ENCODE data around the gene ZNRF2. TPM values are rescaled to one million over a fixed set of nuclear protein-coding genes. Genes with fewer than 3 reads are reported as not detected.

The ZNRF2 gene
- total and polyA plus RNA-seq, 2 donors (not counting 3 experiments of a cell fraction or from before 2014, with no cell fraction given): 1.4 to 5.9 TPM

DNA sequence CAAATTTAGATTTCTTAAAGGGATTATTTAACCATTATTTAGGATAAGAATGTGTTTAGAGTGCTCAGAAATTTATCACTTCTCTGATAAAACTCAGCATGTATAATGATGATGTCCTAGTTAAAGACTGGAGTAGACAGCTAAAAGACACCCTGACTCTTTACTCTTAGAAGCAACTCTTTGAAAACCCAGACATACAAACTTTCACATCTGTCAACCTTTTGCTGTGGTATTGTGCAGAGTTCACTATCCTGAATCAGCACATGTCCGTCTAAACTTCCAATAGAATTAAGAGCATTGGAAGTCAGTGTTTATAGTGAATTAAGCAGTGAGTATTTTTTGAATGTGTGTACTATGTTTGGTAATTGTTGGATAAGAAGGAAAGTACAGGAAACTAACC, 24.9 kb downstream of the ZNRF2 start:
- DNase-seq (ENCODE audit: low read depth, low spot score) (no peak), FAIRE-seq (no peak)
- TF ChIP-seq, protein P1, sequence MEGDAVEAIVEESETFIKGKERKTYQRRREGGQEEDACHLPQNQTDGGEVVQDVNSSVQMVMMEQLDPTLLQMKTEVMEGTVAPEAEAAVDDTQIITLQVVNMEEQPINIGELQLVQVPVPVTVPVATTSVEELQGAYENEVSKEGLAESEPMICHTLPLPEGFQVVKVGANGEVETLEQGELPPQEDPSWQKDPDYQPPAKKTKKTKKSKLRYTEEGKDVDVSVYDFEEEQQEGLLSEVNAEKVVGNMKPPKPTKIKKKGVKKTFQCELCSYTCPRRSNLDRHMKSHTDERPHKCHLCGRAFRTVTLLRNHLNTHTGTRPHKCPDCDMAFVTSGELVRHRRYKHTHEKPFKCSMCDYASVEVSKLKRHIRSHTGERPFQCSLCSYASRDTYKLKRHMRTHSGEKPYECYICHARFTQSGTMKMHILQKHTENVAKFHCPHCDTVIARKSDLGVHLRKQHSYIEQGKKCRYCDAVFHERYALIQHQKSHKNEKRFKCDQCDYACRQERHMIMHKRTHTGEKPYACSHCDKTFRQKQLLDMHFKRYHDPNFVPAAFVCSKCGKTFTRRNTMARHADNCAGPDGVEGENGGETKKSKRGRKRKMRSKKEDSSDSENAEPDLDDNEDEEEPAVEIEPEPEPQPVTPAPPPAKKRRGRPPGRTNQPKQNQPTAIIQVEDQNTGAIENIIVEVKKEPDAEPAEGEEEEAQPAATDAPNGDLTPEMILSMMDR (IDR thresholded peaks at IDR 0.05; ENCODE audit: extremely low read depth in 1 of 2, insufficient read depth in 1 of 2, low read depth in 1 of 2, low read length in 2 of 2): no peak
- no peak for TF ChIP-seq GATA2 (IDR thresholded peaks at IDR 0.05; ENCODE audit: insufficient read depth, insufficient read length, low read depth, low read length)
- no peak for TF ChIP-seq FOS (IDR thresholded peaks at IDR 0.05; ENCODE audit: borderline replicate concordance, insufficient read depth, low read length)
- TF ChIP-seq POLR2AphosphoS5 (IDR thresholded peaks at IDR 0.05; ENCODE audit: insufficient read depth, low read depth, low read length): no peak
- TF ChIP-seq, protein P2, sequence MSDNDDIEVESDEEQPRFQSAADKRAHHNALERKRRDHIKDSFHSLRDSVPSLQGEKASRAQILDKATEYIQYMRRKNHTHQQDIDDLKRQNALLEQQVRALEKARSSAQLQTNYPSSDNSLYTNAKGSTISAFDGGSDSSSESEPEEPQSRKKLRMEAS (IDR thresholded peaks at IDR 0.05; ENCODE audit: insufficient read depth, insufficient read length): no peak
- TF ChIP-seq POLR2A (IDR thresholded peaks at IDR 0.05; ENCODE audit: low read depth, low read length): no peak
- no peak for TF ChIP-seq MYC (IDR thresholded peaks at IDR 0.05; ENCODE audit: low read depth, low read length)
- TF ChIP-seq JUN (IDR thresholded peaks at IDR 0.05; ENCODE audit: borderline replicate concordance, insufficient read depth, insufficient read length, low read depth): no peak
- no peak for TF ChIP-seq EZH2 (IDR thresholded peaks at IDR 0.05; ENCODE audit: borderline replicate concordance, low read depth, low read length, severe bottlenecking)
- no peaks in the 10 kb centered on the region for H3K9me3 ChIP-seq (replicated peaks; ENCODE audit: control insufficient read depth, insufficient read depth, low read length)
- H3K79me2 ChIP-seq (ENCODE audit: control insufficient read depth, insufficient read depth, low read length): peaks cover 2% of the 10 kb centered on the region
- H2AFZ ChIP-seq (ENCODE audit: low read depth, low read length): no peak overlapping the region
- ChIA-PET CTCF (no interaction called here), POLR2A (no interaction called here)
- no peaks in the 10 kb centered on the region for H3K4me1 ChIP-seq (ENCODE audit: control insufficient read depth, extremely low read depth, insufficient read depth, low read length)
- H3K27ac ChIP-seq (ENCODE audit: insufficient read depth, low read depth, low read length): no peak overlapping the region
- H3K36me3 ChIP-seq (ENCODE audit: control insufficient read depth in 2 of 2, extremely low read depth in 1 of 2, insufficient read depth in 2 of 2, low read length in 2 of 2): no peaks in the 10 kb centered on the region
- no peak overlapping the region for H3K4me2 ChIP-seq (ENCODE audit: insufficient read depth, low read length)
- no peaks in the 10 kb centered on the region for H4K20me1 ChIP-seq (replicated peaks; ENCODE audit: control insufficient read depth, extremely low read depth, insufficient read depth, low read length)
- no TSS peak for BruUV-seq (replicated peaks)
- no peaks in the 10 kb centered on the region for H3K9me1 ChIP-seq (replicated peaks; ENCODE audit: control insufficient read depth, extremely low read depth, insufficient read depth, low read length)
- intact Hi-C loops (cut with micrococcal nuclease): no loop called here
- H3K4me3 ChIP-seq (replicated peaks in 1 of 3; ENCODE audit: insufficient read depth in 1 of 3, low read depth in 1 of 3, low read length in 3 of 3): no peak overlapping the region
- no peak overlapping the region for H3K9ac ChIP-seq (replicated peaks; ENCODE audit: extremely low read depth, insufficient read depth, low read length)
- no peaks in the 10 kb centered on the region for H3K27me3 ChIP-seq (ENCODE audit: control insufficient read depth in 2 of 2, insufficient read depth in 2 of 2, low read length in 2 of 2)
- dilution Hi-C loops (cut with MboI; ENCODE audit: extremely low pct_ligation_motif_present, low sequenced_read_pairs): no loop called here

Measured in endothelial cell of umbilical vein (primary cell).